RWPE2 (cell line): Measurements from ENCODE around the gene HSF2BP.

Experiments
- ATAC-seq: fragments of 200-7000 bp; cut with Tn5 transposase; 3 replicates; pipeline ENCODE4 v1.9.1; 2021; ENCODE audit warnings: low read depth
- DNase-seq: peaks from one replicate; pipeline ENCODE4 v3.0.0-alpha.2; 2020; ENCODE audit warnings: low spot score
- H3K27ac ChIP-seq: fragments of 450-650 bp; 2 replicates; pipeline ENCODE4 v1.5.1; 2017; ENCODE audit warnings: mild to moderate bottlenecking; ENCODE audit not compliant: poor library complexity, severe bottlenecking
- H3K27me3 ChIP-seq: fragments of 250-450 bp; sonication (Bioruptor Pico); 2 replicates; pipeline ENCODE4 v1.5.1; 2021; ENCODE audit warnings: mild to moderate bottlenecking, moderate library complexity; ENCODE audit not compliant: insufficient read depth, poor library complexity, severe bottlenecking
- H3K36me3 ChIP-seq: fragments of 250-450 bp; sonication (Bioruptor Pico); 2 replicates; pipeline ENCODE4 v1.5.1; 2020; ENCODE audit warnings: low read depth, mild to moderate bottlenecking, moderate library complexity
- H3K4me1 ChIP-seq: fragments of 250-450 bp; sonication (Bioruptor Pico); 2 replicates; pipeline ENCODE4 v1.5.1; 2021; ENCODE audit warnings: mild to moderate bottlenecking, moderate library complexity; ENCODE audit not compliant: insufficient read depth, poor library complexity, severe bottlenecking
- H3K4me3 ChIP-seq: fragments of 250-450 bp; sonication (Bioruptor Pico); 2 replicates; pipeline ENCODE4 v1.5.1; 2021; ENCODE audit warnings: mild to moderate bottlenecking, moderate library complexity; ENCODE audit not compliant: severe bottlenecking
- H3K9me3 ChIP-seq: fragments of 250-450 bp; sonication (Bioruptor Pico); 2 replicates; pipeline ENCODE4 v1.5.1; 2021; ENCODE audit warnings: mild to moderate bottlenecking, moderate library complexity; ENCODE audit not compliant: severe bottlenecking
- CTCF ChIP-seq: fragments of 450-650 bp; IDR thresholded peaks from one replicate; pipeline ENCODE4 v1.5.1; 2017; ENCODE audit warnings: mild to moderate bottlenecking, moderate library complexity; ENCODE audit not compliant: poor library complexity, severe bottlenecking

The HSF2BP gene

GRCh38 chr21:43691086-43691795, 32.0 kb upstream of the HSF2BP start:
- H3K36me3 ChIP-seq = peaks cover 87% of the 10 kb centered on the region
- no peak overlapping the region for H3K27ac ChIP-seq
- H3K4me1 ChIP-seq = no peaks in the 10 kb centered on the region
- no peak overlapping the region for H3K4me3 ChIP-seq
- H3K9me3 ChIP-seq = no peaks in the 10 kb centered on the region
- no peak for DNase-seq
- no peak for TF ChIP-seq CTCF
- no peaks in the 10 kb centered on the region for H3K27me3 ChIP-seq
- ATAC-seq = no peak

DNA sequence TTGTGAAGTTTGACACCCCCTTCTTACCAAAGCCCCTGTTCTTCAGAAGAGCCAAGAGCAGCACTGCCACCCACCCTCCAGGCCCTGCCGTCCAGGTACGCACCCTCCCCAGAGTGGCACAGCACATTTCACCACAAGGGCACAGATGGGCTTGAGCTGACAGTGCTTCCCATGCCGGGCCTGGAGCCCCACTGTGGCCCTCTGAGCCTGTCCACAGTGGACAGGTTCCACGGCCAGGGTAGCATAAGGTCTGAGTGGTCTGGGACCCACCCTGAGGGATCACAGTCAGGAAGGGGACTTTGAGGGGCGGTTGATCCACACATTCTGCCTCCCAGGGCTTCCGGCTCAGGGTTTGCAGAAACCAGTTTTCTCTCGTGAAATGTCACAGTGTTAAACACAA, 31.1 kb upstream of the HSF2BP start:
- Histone ChIP-seq H3K27ac (no peak overlapping the region), H3K27me3 (no peaks in the 10 kb centered on the region), H3K4me1 (no peaks in the 10 kb centered on the region), H3K9me3 (no peaks in the 10 kb centered on the region), H3K4me3 (no peak overlapping the region), H3K36me3 (peaks cover 87% of the 10 kb centered on the region)
- TF ChIP-seq CTCF = no peak
- no peak for ATAC-seq
- DNase-seq = no peak

DNA sequence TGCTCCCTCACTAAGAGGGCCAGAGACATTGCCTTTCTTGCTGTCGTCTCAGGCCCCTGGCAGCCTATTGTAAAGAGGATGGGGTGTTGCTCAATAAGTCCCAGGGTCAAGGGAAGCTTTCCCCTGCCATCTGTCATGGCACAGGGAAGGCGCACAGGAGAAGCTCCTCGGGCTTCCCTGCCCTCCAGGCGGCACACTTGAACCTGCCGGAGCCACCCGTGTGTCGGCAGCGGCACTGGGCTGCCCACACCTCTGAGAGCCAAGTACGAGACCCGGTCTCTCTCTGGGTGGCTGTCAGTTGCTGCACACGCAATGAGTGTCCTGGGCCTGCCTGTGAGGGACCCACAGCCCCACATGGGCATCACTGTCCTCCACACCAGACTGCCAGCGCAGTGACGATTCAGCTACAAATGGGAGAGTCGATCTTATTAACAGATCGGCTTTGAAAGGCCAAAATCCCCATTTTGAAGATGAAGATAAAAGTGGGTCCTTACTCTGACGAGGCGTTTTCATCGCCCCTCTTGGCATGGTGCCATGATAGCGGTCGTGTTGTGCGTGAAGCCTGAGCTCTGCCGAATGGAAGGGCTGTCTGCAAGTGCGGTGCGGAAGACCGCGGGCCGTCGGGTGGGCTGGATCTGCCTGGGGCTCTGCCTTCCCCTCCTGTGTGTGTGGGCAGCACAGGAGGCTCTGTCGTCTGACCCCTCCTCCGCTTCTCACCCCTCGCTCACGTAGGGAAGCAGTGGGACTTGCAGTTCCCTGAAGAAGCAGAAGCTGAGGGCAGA, 30.5 kb upstream of the HSF2BP start:
- no peak overlapping the region for H3K4me3 ChIP-seq
- DNase-seq (no peak), ATAC-seq (no peak)
- no peaks in the 10 kb centered on the region for H3K27me3 ChIP-seq
- no peaks in the 10 kb centered on the region for H3K9me3 ChIP-seq
- H3K27ac ChIP-seq = no peak overlapping the region
- peaks cover 89% of the 10 kb centered on the region for H3K36me3 ChIP-seq
- TF ChIP-seq CTCF = no peak
- H3K4me1 ChIP-seq = no peaks in the 10 kb centered on the region

DNA sequence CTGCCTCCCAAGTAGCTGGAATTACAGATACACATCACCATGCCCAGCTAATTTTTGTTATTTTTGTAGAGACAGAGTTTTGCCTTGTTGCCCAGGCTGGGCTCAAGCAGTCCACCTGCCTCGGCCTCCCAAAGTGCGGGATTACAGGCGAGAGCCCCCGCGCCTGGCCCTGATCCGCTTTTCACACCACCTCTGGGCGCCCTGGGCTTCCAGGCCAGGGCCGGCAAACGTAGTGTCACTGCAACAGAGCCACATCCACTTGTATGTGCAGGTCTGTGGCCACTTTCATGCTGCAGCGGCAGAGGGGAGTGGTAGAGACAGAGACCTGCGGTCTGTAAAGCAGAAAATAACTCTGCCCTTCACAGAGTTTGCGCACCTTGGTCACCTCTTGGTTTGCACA, 29.6 kb upstream of the HSF2BP start:
- Histone ChIP-seq H3K27ac (no peak overlapping the region), H3K4me3 (no peak overlapping the region), H3K4me1 (no peaks in the 10 kb centered on the region), H3K9me3 (no peaks in the 10 kb centered on the region), H3K36me3 (peaks cover 88% of the 10 kb centered on the region), H3K27me3 (no peaks in the 10 kb centered on the region)
- TF ChIP-seq CTCF = no peak
- no peak for DNase-seq
- ATAC-seq = no peak
